Endothelial cell of umbilical vein (primary cell): ENCODE measurements around the gene EYS. TPM values are rescaled to one million over a fixed set of nuclear protein-coding genes. Genes with fewer than 3 reads are reported as not detected.

ENCODE experiments used
- BruUV-seq: library from RNA; stranded (reverse); fragments of 400-500 nt; replicated peaks from 2 replicates; lab custom pipeline; 2021; lab: Mats Ljungman, UMichigan
- CTCF ChIA-PET: fragments of 300-600, 350-600 bp; sonication (Branson Sonifier 250); formaldehyde crosslinking; loops from one replicate; lab custom pipeline; 2021; ENCODE audit warnings: antibody characterized with exemption, inconsistent platforms; lab: Charles Lee
- POLR2A ChIA-PET: fragments of 300-600, 350-600 bp; sonication (Branson Sonifier 250); formaldehyde crosslinking; loops from one replicate; lab custom pipeline; 2021; ENCODE audit warnings: antibody characterized with exemption, inconsistent platforms; lab: Charles Lee
- DNase-seq: peaks from one replicate; pipeline ENCODE4 v3.0.0-alpha.2; 2011; ENCODE audit warnings: low read depth, low spot score
- FAIRE-seq: peaks from 2 replicates; lab custom pipeline; 2011; peaks lifted over from hg19 to GRCh38; lab: Jason Lieb, UNC
- H2AFZ ChIP-seq: 2 replicates; pipeline ENCODE4 v1.6.0; 2012; ENCODE audit warnings: low read depth, low read length, control low read depth, inconsistent platforms
- H3K27ac ChIP-seq: 2 replicates; pipeline ENCODE4 v1.5.1; 2011; ENCODE audit warnings: low read depth, mild to moderate bottlenecking, control low read depth, low read length, moderate library complexity; ENCODE audit not compliant: insufficient read depth
- H3K27me3 ChIP-seq, 2 experiments: 2 replicates each; pipeline versions ENCODE4 v1.6.0 to v1.6.1; 2011; ENCODE audit warnings: low read length in 2 of 2, mixed read lengths in 1 of 2; ENCODE audit not compliant: control insufficient read depth in 2 of 2, insufficient read depth in 2 of 2
- H3K36me3 ChIP-seq, 2 experiments: 2 replicates in 1 of 2; 3 replicates in 1 of 2; pipeline ENCODE4 v1.5.1; 2011; ENCODE audit warnings: low read length in 2 of 2, mild to moderate bottlenecking in 1 of 2, moderate library complexity in 1 of 2; ENCODE audit not compliant: control insufficient read depth in 2 of 2, insufficient read depth in 2 of 2; ENCODE audit errors: extremely low read depth in 1 of 2
- H3K4me1 ChIP-seq: 3 replicates; pipeline ENCODE4 v1.5.1; 2011; ENCODE audit warnings: mild to moderate bottlenecking, low read length; ENCODE audit not compliant: control insufficient read depth, insufficient read depth; ENCODE audit errors: extremely low read depth
- H3K4me2 ChIP-seq: 2 replicates; pipeline ENCODE4 v1.6.1; 2011; ENCODE audit warnings: low read length, control low read depth, mixed read lengths; ENCODE audit not compliant: insufficient read depth
- H3K4me3 ChIP-seq, 3 experiments: fragments of 200-600 bp in 1 of 3; sonication (generic), shearing (Covaris generic) in 1 of 3; replicated peaks in 1 of 3; 2 replicates each; pipeline ENCODE4 v1.5.1; 2011 to 2016; ENCODE audit warnings: control low read depth in 3 of 3, low read length in 3 of 3, mild to moderate bottlenecking in 2 of 3, inconsistent platforms in 1 of 3, low read depth in 1 of 3, moderate library complexity in 1 of 3; ENCODE audit not compliant: insufficient read depth in 1 of 3
- H3K79me2 ChIP-seq: 2 replicates; pipeline ENCODE4 v1.6.0; 2012; ENCODE audit warnings: low read length, inconsistent platforms; ENCODE audit not compliant: control insufficient read depth, insufficient read depth
- H3K9ac ChIP-seq: replicated peaks from 2 replicates; pipeline ENCODE3; 2011; ENCODE audit warnings: low read length, control low read depth; ENCODE audit not compliant: insufficient read depth; ENCODE audit errors: extremely low read depth
- H3K9me1 ChIP-seq: replicated peaks from 3 replicates; pipeline ENCODE4 v1.6.0; 2011; ENCODE audit warnings: mild to moderate bottlenecking, low read length; ENCODE audit not compliant: control insufficient read depth, insufficient read depth; ENCODE audit errors: extremely low read depth
- H3K9me3 ChIP-seq: replicated peaks from 2 replicates; pipeline ENCODE4 v1.5.1; 2012; ENCODE audit warnings: low read length, inconsistent platforms; ENCODE audit not compliant: control insufficient read depth, insufficient read depth
- H4K20me1 ChIP-seq: replicated peaks from 2 replicates; pipeline ENCODE3; 2011; ENCODE audit warnings: mild to moderate bottlenecking, low read length; ENCODE audit not compliant: control insufficient read depth, insufficient read depth; ENCODE audit errors: extremely low read depth
- EZH2 ChIP-seq: IDR thresholded peaks from 2 replicates; pipeline ENCODE4 v1.6.1; 2012; ENCODE audit warnings: borderline replicate concordance, low read depth, mild to moderate bottlenecking, moderate library complexity, low read length, inconsistent platforms; ENCODE audit not compliant: severe bottlenecking
- FOS ChIP-seq: IDR thresholded peaks from 2 replicates; pipeline ENCODE4 v1.6.1; 2011; ENCODE audit warnings: mild to moderate bottlenecking, low read length, moderate library complexity, borderline replicate concordance; ENCODE audit not compliant: insufficient read depth
- GATA2 ChIP-seq: IDR thresholded peaks from 2 replicates; pipeline ENCODE4 v1.7.0; 2011; ENCODE audit warnings: low read depth, mild to moderate bottlenecking, moderate library complexity, mixed read lengths, low read length; ENCODE audit not compliant: insufficient read length, insufficient read depth
- JUN ChIP-seq: IDR thresholded peaks from 2 replicates; pipeline ENCODE4 v1.6.1; 2011; ENCODE audit warnings: borderline replicate concordance, low read depth; ENCODE audit not compliant: insufficient read length, insufficient read depth
- MYC ChIP-seq: IDR thresholded peaks from one replicate; pipeline ENCODE4 v1.6.1; 2011; ENCODE audit warnings: mild to moderate bottlenecking, low read depth, low read length
- POLR2A ChIP-seq: IDR thresholded peaks from 2 replicates; pipeline ENCODE4 v1.6.1; 2012; ENCODE audit warnings: low read depth, mild to moderate bottlenecking, control low read depth, low read length
- POLR2AphosphoS5 ChIP-seq: IDR thresholded peaks from 2 replicates; pipeline ENCODE4 v1.6.1; 2012; ENCODE audit warnings: low read depth, mild to moderate bottlenecking, control low read depth, low read length, moderate library complexity; ENCODE audit not compliant: insufficient read depth
- dilution Hi-C: fragments of 300-500 bp; cut with MboI; formaldehyde crosslinking; loops from one replicate; pipeline ENCODE4 v1.15.0; 2019; ENCODE audit warnings: low sequenced_read_pairs; ENCODE audit not compliant: extremely low pct_ligation_motif_present
- intact Hi-C: fragments of 100-400 bp; cut with micrococcal nuclease; formaldehyde crosslinking; loops from one replicate; pipeline ENCODE4 v1.10.0; 2022
- polyA plus RNA-seq, 4 experiments: library from polyadenylated mRNA; depleted of rRNA in 3 of 4; stranded (reverse) in 3 of 4; unstranded in 1 of 4; fragments of >200 nt; gene quantifications; 2 replicates each; pipeline versions ENCODE4 v1.2.1 to v1.2.3, GENCODE V29; 2011 to 2012; ENCODE audit warnings: missing spikeins in 1 of 4
- total RNA-seq: library from RNA; stranded (reverse); gene quantifications from 2 replicates; pipeline ENCODE4 v1.2.3, GENCODE V29; 2021
- TF ChIP-seq, protein P1 (sequence below): IDR thresholded peaks from 2 replicates; pipeline ENCODE4 v1.6.1; 2011; ENCODE audit not compliant: insufficient read depth, insufficient read length
- TF ChIP-seq, protein P2 (sequence below), 2 donors: IDR thresholded peaks; 1 replicate in 1 of 2; 2 replicates in 1 of 2; pipeline ENCODE4 v1.5.1; 2011; ENCODE audit warnings: low read length in 2 of 2, mild to moderate bottlenecking in 2 of 2, moderate library complexity in 2 of 2, control low read depth in 1 of 2, inconsistent platforms in 1 of 2, low read depth in 1 of 2; ENCODE audit not compliant: insufficient read depth in 1 of 2; ENCODE audit errors: extremely low read depth in 1 of 2

The EYS gene
- total and polyA plus RNA-seq, 2 donors (not counting 3 experiments of a cell fraction or from before 2014, with no cell fraction given) = 0.01 to 0.27 TPM

DNA sequence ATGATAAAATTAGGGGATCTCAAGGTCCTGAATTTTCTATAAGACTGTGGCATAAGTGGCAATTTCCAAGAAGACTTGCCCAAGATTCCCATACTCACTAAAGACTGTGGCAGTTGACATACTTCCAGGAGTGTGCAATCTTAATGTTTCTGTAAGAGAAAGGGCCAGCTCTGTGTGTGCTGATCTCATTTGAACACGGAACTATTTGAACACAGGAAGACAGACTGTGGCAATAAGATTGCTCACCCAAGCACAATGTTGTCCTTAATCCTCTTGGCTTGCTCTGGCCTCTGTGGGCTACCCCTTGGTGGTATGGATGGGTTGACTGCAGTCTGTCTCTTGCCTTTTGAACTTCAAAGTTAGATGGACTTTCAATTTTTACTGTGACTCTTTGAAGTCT, 1920.0 kb downstream of the EYS start:
- CTCF ChIA-PET = no interaction called here

More for the DNA sequence above, 1920.0 kb downstream of the EYS start:
- dilution Hi-C loops (no loop called here), intact Hi-C loops (no loop called here)
- H3K79me2 ChIP-seq = no peaks in the 10 kb centered on the region
- peaks cover 0 to 3% of the 10 kb centered on the region in 2 experiments for H3K27me3 ChIP-seq
- no peak overlapping the region for H3K27ac ChIP-seq
- no peak for TF ChIP-seq EZH2
- no peak for TF ChIP-seq POLR2A
- TF ChIP-seq GATA2 = no peak
- TF ChIP-seq, protein P1, sequence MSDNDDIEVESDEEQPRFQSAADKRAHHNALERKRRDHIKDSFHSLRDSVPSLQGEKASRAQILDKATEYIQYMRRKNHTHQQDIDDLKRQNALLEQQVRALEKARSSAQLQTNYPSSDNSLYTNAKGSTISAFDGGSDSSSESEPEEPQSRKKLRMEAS = no peak
- TF ChIP-seq, protein P2, sequence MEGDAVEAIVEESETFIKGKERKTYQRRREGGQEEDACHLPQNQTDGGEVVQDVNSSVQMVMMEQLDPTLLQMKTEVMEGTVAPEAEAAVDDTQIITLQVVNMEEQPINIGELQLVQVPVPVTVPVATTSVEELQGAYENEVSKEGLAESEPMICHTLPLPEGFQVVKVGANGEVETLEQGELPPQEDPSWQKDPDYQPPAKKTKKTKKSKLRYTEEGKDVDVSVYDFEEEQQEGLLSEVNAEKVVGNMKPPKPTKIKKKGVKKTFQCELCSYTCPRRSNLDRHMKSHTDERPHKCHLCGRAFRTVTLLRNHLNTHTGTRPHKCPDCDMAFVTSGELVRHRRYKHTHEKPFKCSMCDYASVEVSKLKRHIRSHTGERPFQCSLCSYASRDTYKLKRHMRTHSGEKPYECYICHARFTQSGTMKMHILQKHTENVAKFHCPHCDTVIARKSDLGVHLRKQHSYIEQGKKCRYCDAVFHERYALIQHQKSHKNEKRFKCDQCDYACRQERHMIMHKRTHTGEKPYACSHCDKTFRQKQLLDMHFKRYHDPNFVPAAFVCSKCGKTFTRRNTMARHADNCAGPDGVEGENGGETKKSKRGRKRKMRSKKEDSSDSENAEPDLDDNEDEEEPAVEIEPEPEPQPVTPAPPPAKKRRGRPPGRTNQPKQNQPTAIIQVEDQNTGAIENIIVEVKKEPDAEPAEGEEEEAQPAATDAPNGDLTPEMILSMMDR (IDR thresholded peaks at IDR 0.05; ENCODE audit: extremely low read depth in 1 of 2, insufficient read depth in 1 of 2, low read depth in 1 of 2, low read length in 2 of 2) = no peak
- no peak for TF ChIP-seq MYC
- TF ChIP-seq JUN = no peak
- TF ChIP-seq FOS = no peak
- no peak for TF ChIP-seq POLR2AphosphoS5
- no peaks in the 10 kb centered on the region for H3K36me3 ChIP-seq
- H3K9me1 ChIP-seq = no peaks in the 10 kb centered on the region
- no peak overlapping the region for H3K4me2 ChIP-seq
- H3K9ac ChIP-seq = no peak overlapping the region
- H4K20me1 ChIP-seq = no peaks in the 10 kb centered on the region
- H3K9me3 ChIP-seq = no peaks in the 10 kb centered on the region
- POLR2A ChIA-PET = no interaction called here
- FAIRE-seq = no peak
- H2AFZ ChIP-seq = no peak overlapping the region
- no peaks in the 10 kb centered on the region for H3K4me1 ChIP-seq
- no peak overlapping the region for H3K4me3 ChIP-seq
- no peak for DNase-seq
- BruUV-seq = no TSS peak
